Thyroid gland (tissue), 4 donors: ENCODE data around the gene KREMEN2.

Experiments used
- POLR2A ChIP-seq, 2 donors: fragments of 450-650 bp; IDR thresholded peaks; one replicate each; pipeline ENCODE4 v1.6.1; 2017; ENCODE audit warnings: antibody characterized with exemption in 2 of 2, mild to moderate bottlenecking in 2 of 2, moderate library complexity in 1 of 2
- TF ChIP-seq, protein P1 (sequence below), 6 experiments: fragments of 200-600 bp in 3 of 6; fragments of 450-650 bp in 3 of 6; sonication (generic) in 3 of 6; IDR thresholded peaks; one replicate each; pipeline ENCODE4 v1.5.1; 2016 to 2019; ENCODE audit warnings: antibody characterized with exemption in 6 of 6, mild to moderate bottlenecking in 2 of 6, inconsistent platforms in 1 of 6, moderate library complexity in 1 of 6

DNA sequence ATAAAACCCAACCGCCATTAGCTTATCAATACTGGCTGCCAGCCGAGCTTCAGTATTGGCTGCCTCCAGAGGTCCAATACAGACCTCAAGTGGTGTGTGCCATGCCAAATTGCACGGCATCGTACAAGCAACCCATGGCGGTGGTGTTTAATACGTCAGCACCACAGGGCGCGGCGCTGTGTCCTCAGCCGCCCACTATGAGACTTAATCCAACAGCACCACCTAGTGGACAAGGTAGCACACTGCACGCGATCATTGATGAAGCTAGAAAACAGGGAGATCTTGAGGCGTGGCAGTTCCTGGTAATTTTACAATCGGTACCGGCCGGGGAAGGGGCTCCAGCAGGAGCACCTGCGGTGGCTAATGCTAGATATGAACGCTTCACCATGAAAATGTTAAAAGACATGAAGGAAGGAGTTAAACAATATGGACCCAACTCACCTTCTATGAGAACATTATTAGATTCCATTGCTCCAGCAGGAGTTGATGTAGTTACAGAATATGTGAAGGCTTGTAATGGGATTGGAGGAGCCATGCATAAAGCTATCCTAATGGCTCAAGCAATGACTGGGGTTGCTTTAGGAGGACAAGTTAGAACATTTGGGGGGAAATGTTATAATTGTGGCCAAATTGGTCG, 36.9 kb upstream of the KREMEN2 start:
- TF ChIP-seq POLR2A (IDR thresholded peaks at IDR 0.05), result no peak
- TF ChIP-seq, protein P1, sequence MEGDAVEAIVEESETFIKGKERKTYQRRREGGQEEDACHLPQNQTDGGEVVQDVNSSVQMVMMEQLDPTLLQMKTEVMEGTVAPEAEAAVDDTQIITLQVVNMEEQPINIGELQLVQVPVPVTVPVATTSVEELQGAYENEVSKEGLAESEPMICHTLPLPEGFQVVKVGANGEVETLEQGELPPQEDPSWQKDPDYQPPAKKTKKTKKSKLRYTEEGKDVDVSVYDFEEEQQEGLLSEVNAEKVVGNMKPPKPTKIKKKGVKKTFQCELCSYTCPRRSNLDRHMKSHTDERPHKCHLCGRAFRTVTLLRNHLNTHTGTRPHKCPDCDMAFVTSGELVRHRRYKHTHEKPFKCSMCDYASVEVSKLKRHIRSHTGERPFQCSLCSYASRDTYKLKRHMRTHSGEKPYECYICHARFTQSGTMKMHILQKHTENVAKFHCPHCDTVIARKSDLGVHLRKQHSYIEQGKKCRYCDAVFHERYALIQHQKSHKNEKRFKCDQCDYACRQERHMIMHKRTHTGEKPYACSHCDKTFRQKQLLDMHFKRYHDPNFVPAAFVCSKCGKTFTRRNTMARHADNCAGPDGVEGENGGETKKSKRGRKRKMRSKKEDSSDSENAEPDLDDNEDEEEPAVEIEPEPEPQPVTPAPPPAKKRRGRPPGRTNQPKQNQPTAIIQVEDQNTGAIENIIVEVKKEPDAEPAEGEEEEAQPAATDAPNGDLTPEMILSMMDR (IDR thresholded peaks at IDR 0.05), result peak; percentile 85 to 96 (median 92)
